ENCODE results near the gene SLC12A6.

The SLC12A6 gene

GRCh38 chr15:34246276-34246976, 91.2 kb downstream of the SLC12A6 start:
- Histone ChIP-seq H3K9me3 (replicated peaks; ENCODE audit: low read length) (no peaks in the 10 kb centered on the region), H3K4me3 (ENCODE audit: low read length) (no peak overlapping the region), H3K27me3 (ENCODE audit: control insufficient read depth, insufficient read depth, low read length) (no peaks in the 10 kb centered on the region), H3K9ac (ENCODE audit: low read depth, low read length) (no peak overlapping the region), H3K4me1 (ENCODE audit: control insufficient read depth, insufficient read depth, low read length) (no peaks in the 10 kb centered on the region), H3K36me3 (ENCODE audit: insufficient read depth, low read length) (peaks cover 5% of the 10 kb centered on the region), H3K4me2 (ENCODE audit: low read length) (no peak overlapping the region)

- Histone ChIP-seq H3K9me3 (replicated peaks; ENCODE audit: low read length) (no peaks in the 10 kb centered on the region), H3K36me3 (ENCODE audit: insufficient read depth, low read length) (no peaks in the 10 kb centered on the region), H3K4me3 (ENCODE audit: low read length) (no peak overlapping the region), H3K4me2 (ENCODE audit: low read length) (no peak overlapping the region), H3K4me1 (ENCODE audit: control insufficient read depth, insufficient read depth, low read length) (peaks cover 18% of the 10 kb centered on the region), H3K27me3 (ENCODE audit: control insufficient read depth, insufficient read depth, low read length) (no peaks in the 10 kb centered on the region), H3K9ac (ENCODE audit: low read depth, low read length) (no peak overlapping the region)
These were observed 94.4 kb downstream of the SLC12A6 start for GRCh38 chr15:34243226-34243625.

GRCh38 chr15:34242331-34242710, 95.3 kb downstream of the SLC12A6 start:
- Histone ChIP-seq H3K9me3 (replicated peaks; ENCODE audit: low read length) (no peaks in the 10 kb centered on the region), H3K27me3 (ENCODE audit: control insufficient read depth, insufficient read depth, low read length) (no peaks in the 10 kb centered on the region), H3K4me2 (ENCODE audit: low read length) (no peak overlapping the region), H3K4me3 (ENCODE audit: low read length) (no peak overlapping the region), H3K9ac (ENCODE audit: low read depth, low read length) (no peak overlapping the region), H3K36me3 (ENCODE audit: insufficient read depth, low read length) (peaks cover 6% of the 10 kb centered on the region), H3K4me1 (ENCODE audit: control insufficient read depth, insufficient read depth, low read length) (peaks cover 18% of the 10 kb centered on the region)

GRCh38 chr15:34241376-34242330, 95.9 kb downstream of the SLC12A6 start:
- Histone ChIP-seq H3K27me3 (ENCODE audit: control insufficient read depth, insufficient read depth, low read length) (no peaks in the 10 kb centered on the region), H3K4me3 (ENCODE audit: low read length) (no peak overlapping the region), H3K4me2 (ENCODE audit: low read length) (no peak overlapping the region), H3K9ac (ENCODE audit: low read depth, low read length) (no peak overlapping the region), H3K36me3 (ENCODE audit: insufficient read depth, low read length) (peaks cover 6% of the 10 kb centered on the region), H3K9me3 (replicated peaks; ENCODE audit: low read length) (no peaks in the 10 kb centered on the region), H3K4me1 (ENCODE audit: control insufficient read depth, insufficient read depth, low read length) (peaks cover 18% of the 10 kb centered on the region)

GRCh38 chr15:34240537-34240936, 97.0 kb downstream of the SLC12A6 start:
- no peak overlapping the region for H3K9ac ChIP-seq (ENCODE audit: low read depth, low read length)
- peaks cover 12% of the 10 kb centered on the region for H3K36me3 ChIP-seq (ENCODE audit: insufficient read depth, low read length)
- H3K4me1 ChIP-seq (ENCODE audit: control insufficient read depth, insufficient read depth, low read length): peaks cover 18% of the 10 kb centered on the region

GRCh38 chr15:34239151-34239808, 98.3 kb downstream of the SLC12A6 start:
- no peaks in the 10 kb centered on the region for H3K27me3 ChIP-seq (ENCODE audit: control insufficient read depth, insufficient read depth, low read length)
- peak overlapping the region; percentile 78 for H3K9ac ChIP-seq (ENCODE audit: low read depth, low read length)
- H3K4me2 ChIP-seq (ENCODE audit: low read length): peak overlapping the region; percentile 77
- peaks cover 17% of the 10 kb centered on the region for H3K36me3 ChIP-seq (ENCODE audit: insufficient read depth, low read length)
- H3K9me3 ChIP-seq (replicated peaks; ENCODE audit: low read length): no peaks in the 10 kb centered on the region
- H3K4me1 ChIP-seq (ENCODE audit: control insufficient read depth, insufficient read depth, low read length): peaks cover 18% of the 10 kb centered on the region
- peak overlapping the region; percentile 55 for H3K4me3 ChIP-seq (ENCODE audit: low read length)

More at GRCh38 chr15:34240537-34240936, 97.0 kb downstream of the SLC12A6 start:
- H3K4me2 ChIP-seq (ENCODE audit: low read length): no peak overlapping the region
- no peaks in the 10 kb centered on the region for H3K27me3 ChIP-seq (ENCODE audit: control insufficient read depth, insufficient read depth, low read length)
- H3K9me3 ChIP-seq (replicated peaks; ENCODE audit: low read length): no peaks in the 10 kb centered on the region
- no peak overlapping the region for H3K4me3 ChIP-seq (ENCODE audit: low read length)

GRCh38 chr15:34233614-34234013, 104.0 kb downstream of the SLC12A6 start:
- Histone ChIP-seq H3K27me3 (ENCODE audit: control insufficient read depth, insufficient read depth, low read length) (no peaks in the 10 kb centered on the region), H3K9me3 (replicated peaks; ENCODE audit: low read length) (no peaks in the 10 kb centered on the region), H3K4me3 (ENCODE audit: low read length) (no peak overlapping the region), H3K4me2 (ENCODE audit: low read length) (no peak overlapping the region), H3K9ac (ENCODE audit: low read depth, low read length) (no peak overlapping the region), H3K36me3 (ENCODE audit: insufficient read depth, low read length) (peaks cover 31% of the 10 kb centered on the region), H3K4me1 (ENCODE audit: control insufficient read depth, insufficient read depth, low read length) (peaks cover 3% of the 10 kb centered on the region)

- peak overlapping the region; percentile 85 for H3K4me2 ChIP-seq (ENCODE audit: low read length)
- peak overlapping the region; percentile 89 for H3K4me3 ChIP-seq (ENCODE audit: low read length)
- H3K4me1 ChIP-seq (ENCODE audit: control insufficient read depth, insufficient read depth, low read length): peaks cover 7% of the 10 kb centered on the region
- no peaks in the 10 kb centered on the region for H3K27me3 ChIP-seq (ENCODE audit: control insufficient read depth, insufficient read depth, low read length)
- H3K9me3 ChIP-seq (replicated peaks; ENCODE audit: low read length): no peaks in the 10 kb centered on the region
- peaks cover 11% of the 10 kb centered on the region for H3K36me3 ChIP-seq (ENCODE audit: insufficient read depth, low read length)
- H3K9ac ChIP-seq (ENCODE audit: low read depth, low read length): peak overlapping the region; percentile 94
These were observed 113.5 kb downstream of the SLC12A6 start for GRCh38 chr15:34223904-34224596.

- peaks cover 7% of the 10 kb centered on the region for H3K4me1 ChIP-seq (ENCODE audit: control insufficient read depth, insufficient read depth, low read length)
- H3K27me3 ChIP-seq (ENCODE audit: control insufficient read depth, insufficient read depth, low read length): no peaks in the 10 kb centered on the region
- no peaks in the 10 kb centered on the region for H3K36me3 ChIP-seq (ENCODE audit: insufficient read depth, low read length)
- peak overlapping the region; percentile 14 for H3K4me2 ChIP-seq (ENCODE audit: low read length)
- no peak overlapping the region for H3K4me3 ChIP-seq (ENCODE audit: low read length)
- no peak overlapping the region for H3K9ac ChIP-seq (ENCODE audit: low read depth, low read length)
- H3K9me3 ChIP-seq (replicated peaks; ENCODE audit: low read length): no peaks in the 10 kb centered on the region
These were observed 119.9 kb downstream of the SLC12A6 start for GRCh38 chr15:34217587-34218225.

- Histone ChIP-seq H3K9me3 (replicated peaks; ENCODE audit: low read length) (no peaks in the 10 kb centered on the region), H3K4me3 (ENCODE audit: low read length) (no peak overlapping the region), H3K27me3 (ENCODE audit: control insufficient read depth, insufficient read depth, low read length) (no peaks in the 10 kb centered on the region), H3K36me3 (ENCODE audit: insufficient read depth, low read length) (no peaks in the 10 kb centered on the region), H3K4me2 (ENCODE audit: low read length) (no peak overlapping the region), H3K4me1 (ENCODE audit: control insufficient read depth, insufficient read depth, low read length) (peaks cover 7% of the 10 kb centered on the region), H3K9ac (ENCODE audit: low read depth, low read length) (no peak overlapping the region)
These were observed 120.9 kb downstream of the SLC12A6 start for GRCh38 chr15:34216527-34217270.

Measured in skeletal muscle satellite cell (primary cell).